Activated CD8-positive, alpha-beta memory T cell treated with anti-CD3 and anti-CD28 coated beads for 36 hours (primary cell): ENCODE results near the gene C4orf54. TPM values are rescaled to one million over a fixed set of nuclear protein-coding genes. Genes with fewer than 3 reads are reported as not detected.

Experiments used
- CTCF ChIA-PET: fragments of 350-600 bp; sonication (Branson Sonifier 250); formaldehyde crosslinking; loops from one replicate; lab custom pipeline; 2021; ENCODE audit warnings: antibody characterized with exemption; lab: Charles Lee
- POLR2A ChIA-PET: fragments of 350-600 bp; sonication (Branson Sonifier 250); formaldehyde crosslinking; loops from one replicate; lab custom pipeline; 2021; ENCODE audit warnings: antibody characterized with exemption; lab: Charles Lee
- total RNA-seq, 2 experiments: library from RNA; stranded (reverse); gene quantifications; one replicate each; pipeline ENCODE4 v1.2.3, GENCODE V29; 2021

Gene C4orf54
- total RNA-seq, 2 experiments from 2014 or later, result not detected

GRCh38 chr4:99653916-99654315 lies 3.7 kb downstream of the C4orf54 start:
- ChIA-PET POLR2A (no interaction called here), CTCF (no interaction called here)

GRCh38 chr4:99652596-99653436 lies 4.8 kb downstream of the C4orf54 start:
- CTCF ChIA-PET, result no interaction called here
- POLR2A ChIA-PET, result no interaction called here

GRCh38 chr4:99651811-99652485 lies 5.7 kb downstream of the C4orf54 start:
- ChIA-PET POLR2A (no interaction called here), CTCF (no interaction called here)

GRCh38 chr4:99651016-99651769 lies 6.4 kb downstream of the C4orf54 start:
- CTCF ChIA-PET, result no interaction called here
- POLR2A ChIA-PET, result no interaction called here

GRCh38 chr4:99649778-99650177 lies 7.8 kb downstream of the C4orf54 start:
- POLR2A ChIA-PET, result no interaction called here
- CTCF ChIA-PET, result no interaction called here

GRCh38 chr4:99649208-99649607 lies 8.4 kb downstream of the C4orf54 start:
- CTCF ChIA-PET, result no interaction called here
- POLR2A ChIA-PET, result no interaction called here

GRCh38 chr4:99648321-99648720 lies 9.3 kb downstream of the C4orf54 start:
- CTCF ChIA-PET, result no interaction called here
- POLR2A ChIA-PET, result no interaction called here

- ChIA-PET CTCF (no interaction called here), POLR2A (no interaction called here)
Measured at GRCh38 chr4:99647071-99647470, 10.6 kb downstream of the C4orf54 start.

GRCh38 chr4:99645638-99646037 lies 12.0 kb downstream of the C4orf54 start:
- POLR2A ChIA-PET, result no interaction called here
- CTCF ChIA-PET, result no interaction called here

- ChIA-PET CTCF (no interaction called here), POLR2A (no interaction called here)
Measured at GRCh38 chr4:99645036-99645435, 12.6 kb downstream of the C4orf54 start.

GRCh38 chr4:99644453-99644852 lies 13.2 kb downstream of the C4orf54 start:
- CTCF ChIA-PET, result no interaction called here

GRCh38 chr4:99642725-99643489 lies 14.7 kb downstream of the C4orf54 start:
- POLR2A ChIA-PET, result no interaction called here
- CTCF ChIA-PET, result interaction anchor here (0.7 kb wide), 1 partner anchor 172 kb away, joined by 4 read pairs; no protein-coding TSS in a partner anchor

More at GRCh38 chr4:99644453-99644852, 13.2 kb downstream of the C4orf54 start:
- POLR2A ChIA-PET, result no interaction called here

- POLR2A ChIA-PET, result no interaction called here
- CTCF ChIA-PET, result no interaction called here
Measured at GRCh38 chr4:99640676-99641075, 17.0 kb downstream of the C4orf54 start.

- ChIA-PET POLR2A (no interaction called here), CTCF (interaction anchor here (1.0 kb wide), 1 partner anchor 126 kb away, joined by 3 read pairs; no protein-coding TSS in a partner anchor)
Measured at GRCh38 chr4:99637174-99637573, 20.5 kb downstream of the C4orf54 start.

- ChIA-PET CTCF (no interaction called here), POLR2A (no interaction called here)
Measured at GRCh38 chr4:99636422-99636821, 21.2 kb downstream of the C4orf54 start.

- CTCF ChIA-PET, result no interaction called here
- POLR2A ChIA-PET, result no interaction called here
Measured at GRCh38 chr4:99635601-99636000, 22.0 kb downstream of the C4orf54 start.

- CTCF ChIA-PET, result no interaction called here
- POLR2A ChIA-PET, result no interaction called here
Measured at GRCh38 chr4:99634742-99635360, 22.8 kb downstream of the C4orf54 start.

- ChIA-PET CTCF (interaction anchor here (1.1 kb wide), 1 partner anchor 174 kb away, joined by 3 read pairs; no protein-coding TSS in a partner anchor), POLR2A (no interaction called here)
Measured at GRCh38 chr4:99633772-99634171, 23.9 kb downstream of the C4orf54 start.

- ChIA-PET POLR2A (no interaction called here), CTCF (interaction anchor here (0.8 kb wide), 1 partner anchor 18 kb away, joined by 3 read pairs; no protein-coding TSS in a partner anchor)
Measured at GRCh38 chr4:99630857-99631360, 26.7 kb downstream of the C4orf54 start.
